ENCODE data around the gene ALDH16A1. TPM values are rescaled to one million over a fixed set of nuclear protein-coding genes. Genes with fewer than 3 reads are reported as not detected.

Gene ALDH16A1
- total and polyA plus RNA-seq, 2 donors = 28.5 to 51.6 TPM

- H3K36me3 ChIP-seq (ENCODE audit: control insufficient read depth in 2 of 2, insufficient read depth in 2 of 2, low read length in 1 of 2) = no peaks in the 10 kb centered on the region
- DNase-seq (ENCODE audit: low read depth in 6 of 9, low spot score in 9 of 9) = no peak
- WGBS = 91% methylated on average over 10 of the region's 10 CpGs
Measured at GRCh38 chr19:49435670-49436069, 17.4 kb upstream of the ALDH16A1 start.

GRCh38 chr19:49436381-49437017 is 16.5 kb upstream of the ALDH16A1 start:
- Histone ChIP-seq H3K27me3 (ENCODE audit: control insufficient read depth in 2 of 2, insufficient read depth in 1 of 2, low read length in 1 of 2) (peaks cover 90 to 100% of the 10 kb centered on the region in 2 donors), H3K36me3 (ENCODE audit: control insufficient read depth in 2 of 2, insufficient read depth in 2 of 2, low read length in 1 of 2) (no peaks in the 10 kb centered on the region), H3K4me3 (ENCODE audit: low read length in 2 of 2) (no peak overlapping the region), H3K27ac (ENCODE audit: low read depth in 1 of 2, low read length in 1 of 2) (no peak overlapping the region), H3K9me3 (ENCODE audit: control insufficient read depth in 2 of 2, insufficient read depth in 1 of 2, low read length in 1 of 2) (peaks cover 2 to 40% of the 10 kb centered on the region in 2 donors), H3K4me1 (ENCODE audit: control insufficient read depth in 2 of 2, insufficient read depth in 2 of 2, low read length in 2 of 2) (peaks cover 0 to 13% of the 10 kb centered on the region in 2 donors)
- peak in 3 of 9 donors; percentile 46 to 59 (median 50) for DNase-seq (ENCODE audit: low read depth in 6 of 9, low spot score in 9 of 9)
- WGBS = 15% methylated on average over 42 of the region's 42 CpGs

More at GRCh38 chr19:49435670-49436069, 17.4 kb upstream of the ALDH16A1 start:
- Histone ChIP-seq H3K27me3 (ENCODE audit: control insufficient read depth in 2 of 2, insufficient read depth in 1 of 2, low read length in 1 of 2) (peaks cover 90 to 100% of the 10 kb centered on the region in 2 donors), H3K4me3 (ENCODE audit: low read length in 2 of 2) (no peak overlapping the region), H3K9me3 (ENCODE audit: control insufficient read depth in 2 of 2, insufficient read depth in 1 of 2, low read length in 1 of 2) (peaks cover 4 to 35% of the 10 kb centered on the region in 2 donors), H3K27ac (ENCODE audit: low read depth in 1 of 2, low read length in 1 of 2) (no peak overlapping the region), H3K4me1 (ENCODE audit: control insufficient read depth in 2 of 2, insufficient read depth in 2 of 2, low read length in 2 of 2) (peaks cover 0 to 13% of the 10 kb centered on the region in 2 donors)

GRCh38 chr19:49437231-49437630 is 15.8 kb upstream of the ALDH16A1 start:
- peaks cover 2 to 36% of the 10 kb centered on the region in 2 donors for H3K9me3 ChIP-seq (ENCODE audit: control insufficient read depth in 2 of 2, insufficient read depth in 1 of 2, low read length in 1 of 2)
- H3K27me3 ChIP-seq (ENCODE audit: control insufficient read depth in 2 of 2, insufficient read depth in 1 of 2, low read length in 1 of 2) = peaks cover 90 to 100% of the 10 kb centered on the region in 2 donors
- no peak overlapping the region for H3K27ac ChIP-seq (ENCODE audit: low read depth in 1 of 2, low read length in 1 of 2)
- peaks cover 0 to 15% of the 10 kb centered on the region in 2 donors for H3K4me1 ChIP-seq (ENCODE audit: control insufficient read depth in 2 of 2, insufficient read depth in 2 of 2, low read length in 2 of 2)
- 29% methylated on average over 8 of the region's 8 CpGs for WGBS
- H3K36me3 ChIP-seq (ENCODE audit: control insufficient read depth in 2 of 2, insufficient read depth in 2 of 2, low read length in 1 of 2) = no peaks in the 10 kb centered on the region
- DNase-seq (ENCODE audit: low read depth in 6 of 9, low spot score in 9 of 9) = no peak
- H3K4me3 ChIP-seq (ENCODE audit: low read length in 2 of 2) = no peak overlapping the region

- H3K4me1 ChIP-seq (ENCODE audit: control insufficient read depth in 2 of 2, insufficient read depth in 2 of 2, low read length in 2 of 2) = peaks cover 3 to 21% of the 10 kb centered on the region in 2 donors
- H3K4me3 ChIP-seq (ENCODE audit: low read length in 2 of 2) = no peak overlapping the region
- no peaks in the 10 kb centered on the region for H3K36me3 ChIP-seq (ENCODE audit: control insufficient read depth in 2 of 2, insufficient read depth in 2 of 2, low read length in 1 of 2)
- DNase-seq (ENCODE audit: low read depth in 6 of 9, low spot score in 9 of 9) = no peak
- no peak overlapping the region for H3K27ac ChIP-seq (ENCODE audit: low read depth in 1 of 2, low read length in 1 of 2)
- peaks cover 85 to 100% of the 10 kb centered on the region in 2 donors for H3K27me3 ChIP-seq (ENCODE audit: control insufficient read depth in 2 of 2, insufficient read depth in 1 of 2, low read length in 1 of 2)
- WGBS = 21% methylated on average over 6 of the region's 6 CpGs
- H3K9me3 ChIP-seq (ENCODE audit: control insufficient read depth in 2 of 2, insufficient read depth in 1 of 2, low read length in 1 of 2) = peaks cover 2 to 34% of the 10 kb centered on the region in 2 donors
Measured at GRCh38 chr19:49438261-49438660, 14.8 kb upstream of the ALDH16A1 start.

- WGBS = 56% methylated on average over 6 of the region's 6 CpGs
- no peak overlapping the region for H3K27ac ChIP-seq (ENCODE audit: low read depth in 1 of 2, low read length in 1 of 2)
- peaks cover 3 to 23% of the 10 kb centered on the region in 2 donors for H3K4me1 ChIP-seq (ENCODE audit: control insufficient read depth in 2 of 2, insufficient read depth in 2 of 2, low read length in 2 of 2)
- H3K4me3 ChIP-seq (ENCODE audit: low read length in 2 of 2) = no peak overlapping the region
- H3K27me3 ChIP-seq (ENCODE audit: control insufficient read depth in 2 of 2, insufficient read depth in 1 of 2, low read length in 1 of 2) = peaks cover 73 to 85% of the 10 kb centered on the region in 2 donors
- no peak for DNase-seq (ENCODE audit: low read depth in 6 of 9, low spot score in 9 of 9)
- H3K9me3 ChIP-seq (ENCODE audit: control insufficient read depth in 2 of 2, insufficient read depth in 1 of 2, low read length in 1 of 2) = peaks cover 2 to 30% of the 10 kb centered on the region in 2 donors
- H3K36me3 ChIP-seq (ENCODE audit: control insufficient read depth in 2 of 2, insufficient read depth in 2 of 2, low read length in 1 of 2) = no peaks in the 10 kb centered on the region
Measured at GRCh38 chr19:49439836-49440235, 13.2 kb upstream of the ALDH16A1 start.

- Histone ChIP-seq H3K4me1 (ENCODE audit: control insufficient read depth in 2 of 2, insufficient read depth in 2 of 2, low read length in 2 of 2) (peaks cover 3 to 23% of the 10 kb centered on the region in 2 donors), H3K27ac (ENCODE audit: low read depth in 1 of 2, low read length in 1 of 2) (no peak overlapping the region), H3K27me3 (ENCODE audit: control insufficient read depth in 2 of 2, insufficient read depth in 1 of 2, low read length in 1 of 2) (peaks cover 65 to 77% of the 10 kb centered on the region in 2 donors), H3K36me3 (ENCODE audit: control insufficient read depth in 2 of 2, insufficient read depth in 2 of 2, low read length in 1 of 2) (no peaks in the 10 kb centered on the region), H3K9me3 (ENCODE audit: control insufficient read depth in 2 of 2, insufficient read depth in 1 of 2, low read length in 1 of 2) (peaks cover 2 to 23% of the 10 kb centered on the region in 2 donors), H3K4me3 (ENCODE audit: low read length in 2 of 2) (no peak overlapping the region)
- no peak for DNase-seq (ENCODE audit: low read depth in 6 of 9, low spot score in 9 of 9)
- 42% methylated on average over 19 of the region's 19 CpGs for WGBS
Measured at GRCh38 chr19:49440439-49441209, 12.4 kb upstream of the ALDH16A1 start.

- H3K9me3 ChIP-seq (ENCODE audit: control insufficient read depth in 2 of 2, insufficient read depth in 1 of 2, low read length in 1 of 2) = peaks cover 0 to 17% of the 10 kb centered on the region in 2 donors
- H3K4me3 ChIP-seq (ENCODE audit: low read length in 2 of 2) = peak within 1 kb of the TSS in 1 of 2 donors; percentile 10
- DNase-seq (ENCODE audit: low read depth in 6 of 9, low spot score in 9 of 9) = no peak
- H3K36me3 ChIP-seq (ENCODE audit: control insufficient read depth in 2 of 2, insufficient read depth in 2 of 2, low read length in 1 of 2) = peaks cover under 1 to 2% of the 10 kb centered on the region in 2 donors
- peaks cover 3 to 18% of the 10 kb centered on the region in 2 donors for H3K4me1 ChIP-seq (ENCODE audit: control insufficient read depth in 2 of 2, insufficient read depth in 2 of 2, low read length in 2 of 2)
- no peak within 1 kb of the TSS for H3K27ac ChIP-seq (ENCODE audit: low read depth in 1 of 2, low read length in 1 of 2)
- 7% methylated on average over 56 of the region's 56 CpGs for WGBS
- peaks cover 58 to 70% of the 10 kb centered on the region in 2 donors for H3K27me3 ChIP-seq (ENCODE audit: control insufficient read depth in 2 of 2, insufficient read depth in 1 of 2, low read length in 1 of 2)
Measured at GRCh38 chr19:49441210-49441959, 11.6 kb upstream of the ALDH16A1 start, which contains the start of gene SLC17A7. Gene SLC17A7 (minus strand): TSS chr19:49441527. CDS start chr19:49441379, 148 bp downstream.

GRCh38 chr19:49441960-49442350 is 11.1 kb upstream of the ALDH16A1 start:
- H3K36me3 ChIP-seq (ENCODE audit: control insufficient read depth in 2 of 2, insufficient read depth in 2 of 2, low read length in 1 of 2) = peaks cover 6 to 8% of the 10 kb centered on the region in 2 donors
- no peak overlapping the region for H3K27ac ChIP-seq (ENCODE audit: low read depth in 1 of 2, low read length in 1 of 2)
- peaks cover 53 to 64% of the 10 kb centered on the region in 2 donors for H3K27me3 ChIP-seq (ENCODE audit: control insufficient read depth in 2 of 2, insufficient read depth in 1 of 2, low read length in 1 of 2)
- no peak overlapping the region for H3K4me3 ChIP-seq (ENCODE audit: low read length in 2 of 2)
- no peak for DNase-seq (ENCODE audit: low read depth in 6 of 9, low spot score in 9 of 9)
- peaks cover 3 to 13% of the 10 kb centered on the region in 2 donors for H3K4me1 ChIP-seq (ENCODE audit: control insufficient read depth in 2 of 2, insufficient read depth in 2 of 2, low read length in 2 of 2)
- 42% methylated on average over 14 of the region's 14 CpGs for WGBS
- peaks cover 0 to 12% of the 10 kb centered on the region in 2 donors for H3K9me3 ChIP-seq (ENCODE audit: control insufficient read depth in 2 of 2, insufficient read depth in 1 of 2, low read length in 1 of 2)
